Measurements from ENCODE around the gene SLC4A4.

Gene SLC4A4

DNA sequence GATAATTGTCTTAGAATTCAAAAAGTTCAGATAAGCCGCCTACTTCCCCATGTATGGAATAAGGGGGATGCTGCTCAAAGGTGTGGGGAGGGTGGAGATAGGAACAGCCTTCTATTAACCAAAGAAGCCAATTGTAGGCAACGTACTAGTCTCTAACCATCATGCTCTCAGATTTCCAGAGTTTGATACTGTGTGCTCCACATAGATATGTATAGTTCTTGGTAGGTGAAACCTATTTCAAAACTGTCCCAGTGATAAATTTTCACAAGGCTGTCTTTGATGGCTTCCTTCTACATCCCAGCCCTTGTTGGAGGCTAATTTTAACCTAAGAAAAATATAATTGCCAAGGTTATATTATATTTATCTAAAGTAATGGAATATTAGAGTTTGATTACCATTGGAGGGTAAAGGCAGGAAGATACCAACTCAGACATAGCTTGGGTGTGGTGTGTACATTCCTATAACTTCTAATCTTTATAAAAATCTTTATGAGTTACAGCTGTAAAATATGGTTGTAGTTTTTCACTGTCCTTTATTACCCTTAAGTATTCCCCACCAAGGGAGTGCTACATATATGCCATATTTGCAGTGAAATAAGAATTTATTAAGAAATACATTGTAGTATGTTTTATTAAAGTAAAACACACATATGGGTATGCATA lies 87.7 kb downstream of the SLC4A4 start:
- no peak for DNase-seq

GRCh38 chr4:71429106-71429505 lies 90.3 kb downstream of the SLC4A4 start:
- no peak for DNase-seq

DNA sequence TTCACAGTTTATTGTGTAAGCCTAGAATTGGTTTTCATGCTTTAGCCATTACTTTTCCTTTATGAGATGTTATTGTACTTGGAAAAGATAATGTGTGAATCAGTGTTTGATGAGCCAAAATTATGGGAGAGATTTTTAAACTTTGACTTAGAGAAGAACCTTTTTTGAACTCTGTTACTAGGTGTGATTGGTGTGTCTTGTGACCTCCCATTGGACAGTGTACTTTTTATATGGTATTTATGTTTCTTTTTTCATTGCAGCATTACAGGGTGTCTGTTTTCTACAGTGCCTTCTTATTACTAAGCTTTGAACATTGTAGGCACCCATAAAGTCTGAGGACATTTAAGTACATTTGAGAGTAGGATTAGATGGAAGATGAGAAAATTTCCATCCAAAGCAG lies 91.1 kb downstream of the SLC4A4 start:
- DNase-seq = no peak

DNA sequence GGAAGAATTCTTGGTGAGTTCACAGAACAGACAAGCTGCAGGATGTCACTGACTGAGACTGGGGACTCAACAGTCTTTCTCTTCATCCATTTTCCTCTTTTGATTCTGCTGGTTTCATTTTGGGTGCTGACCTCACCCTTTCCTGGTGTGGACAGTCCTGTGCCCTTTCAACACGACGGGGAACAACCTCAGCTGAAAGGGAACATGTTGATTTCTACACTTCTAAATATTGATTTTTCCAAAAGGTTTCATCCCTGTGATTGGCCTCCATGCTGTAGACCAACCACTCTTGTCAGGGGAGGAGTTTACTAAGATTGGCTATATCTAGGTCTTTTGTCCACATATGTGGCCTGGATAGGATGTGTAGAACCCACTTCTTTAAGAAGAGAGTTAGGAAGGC lies 91.8 kb downstream of the SLC4A4 start:
- no peak for DNase-seq

DNA sequence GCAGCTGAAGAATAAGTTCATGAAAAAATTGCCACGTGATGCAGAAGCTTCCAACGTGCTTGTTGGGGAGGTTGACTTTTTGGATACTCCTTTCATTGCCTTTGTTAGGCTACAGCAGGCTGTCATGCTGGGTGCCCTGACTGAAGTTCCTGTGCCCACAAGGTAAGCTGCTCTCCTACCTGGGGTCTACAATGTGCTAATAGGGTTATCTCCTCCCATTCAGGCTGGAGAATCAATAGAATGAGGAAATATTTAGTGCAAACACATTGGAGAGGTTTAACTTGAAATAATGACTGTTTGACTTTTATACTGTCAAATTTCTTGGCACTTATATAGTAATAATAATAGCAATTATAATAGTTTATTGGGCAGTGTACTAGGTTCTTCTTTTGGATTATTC lies 101.8 kb downstream of the SLC4A4 start:
- DNase-seq = no peak

DNA sequence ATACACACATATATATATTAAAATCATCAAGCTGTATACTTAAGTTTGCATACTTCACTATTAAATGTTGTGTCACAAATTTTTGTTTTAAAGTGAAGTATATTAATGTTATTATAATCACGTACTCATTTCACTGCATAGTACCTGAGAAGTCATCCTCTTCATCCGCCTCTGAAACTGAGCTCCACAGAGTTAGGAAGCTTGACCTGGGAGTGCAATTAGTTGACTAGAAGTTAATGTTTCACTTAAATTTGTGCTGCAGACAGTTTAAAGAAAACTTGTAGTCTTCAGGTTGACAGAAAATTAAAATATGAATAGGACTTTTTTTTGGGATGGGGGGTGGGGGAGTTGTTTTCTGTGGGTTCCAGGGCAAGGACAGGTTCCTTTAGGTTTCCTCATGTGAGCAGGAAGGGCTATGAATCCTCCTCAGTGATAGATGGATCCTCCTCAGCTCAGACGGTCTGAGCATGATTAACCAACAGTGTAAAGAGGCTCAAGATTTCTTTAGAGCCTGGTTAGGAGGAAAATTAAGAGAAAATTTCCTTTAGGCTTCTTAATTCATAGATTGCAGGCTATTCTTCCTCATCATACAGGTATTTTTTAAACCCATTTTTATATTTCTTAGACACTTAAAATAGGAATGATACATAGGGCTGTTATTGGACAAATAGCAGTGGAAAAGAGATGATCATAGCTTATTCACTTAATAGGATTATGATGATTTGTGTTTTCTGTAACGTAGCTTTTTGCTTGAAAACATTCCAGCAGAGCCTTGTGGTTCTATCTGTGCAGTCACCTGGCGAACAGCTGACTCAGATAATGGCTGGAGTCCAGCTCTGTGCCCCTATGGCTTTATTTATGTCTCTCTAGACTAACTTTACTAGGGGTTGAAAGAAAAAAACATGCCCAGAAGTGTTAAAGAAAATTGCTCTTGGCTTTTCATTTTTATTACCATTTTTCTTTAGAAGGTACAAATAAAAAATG lies 102.7 kb downstream of the SLC4A4 start:
- DNase-seq = peak; percentile 25

DNA sequence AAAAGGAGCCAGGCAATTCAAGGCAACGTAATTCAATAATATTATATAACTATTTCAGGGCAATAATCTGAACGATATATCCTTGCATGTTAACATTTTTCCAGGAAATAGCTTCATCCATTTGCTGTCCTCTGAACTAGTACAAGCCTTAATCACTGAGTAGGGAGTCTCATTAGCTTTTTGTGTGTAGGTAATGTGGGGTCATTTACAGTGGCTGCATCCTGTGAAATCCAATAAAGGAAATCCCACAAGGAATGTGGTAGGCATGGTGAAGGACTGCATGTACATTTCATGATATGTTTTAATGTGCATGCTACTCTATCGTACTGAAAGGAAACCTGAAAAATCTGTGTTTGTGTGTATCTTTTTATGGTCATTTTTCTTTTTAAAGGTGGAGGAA lies 103.5 kb downstream of the SLC4A4 start:
- DNase-seq = no peak

DNA sequence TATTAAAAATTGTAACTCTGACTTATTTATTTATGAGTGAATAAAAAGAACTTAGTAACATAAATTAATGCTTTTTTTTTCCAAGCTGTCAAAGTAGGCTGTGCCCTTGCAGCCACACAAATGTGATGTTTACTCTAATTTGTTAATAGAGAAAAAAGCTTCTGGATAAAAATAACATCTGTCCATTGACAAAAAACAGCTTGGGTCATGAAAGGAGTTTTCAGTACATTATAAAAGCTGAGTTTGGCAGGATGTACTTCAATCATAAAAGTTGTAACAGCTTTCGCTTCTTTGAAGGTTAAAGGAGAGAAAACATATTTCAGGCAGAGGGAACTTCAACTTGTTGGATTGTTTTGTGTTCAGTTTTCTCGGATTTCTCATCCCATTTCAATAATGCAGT lies 105.6 kb downstream of the SLC4A4 start:
- no peak for DNase-seq

DNA sequence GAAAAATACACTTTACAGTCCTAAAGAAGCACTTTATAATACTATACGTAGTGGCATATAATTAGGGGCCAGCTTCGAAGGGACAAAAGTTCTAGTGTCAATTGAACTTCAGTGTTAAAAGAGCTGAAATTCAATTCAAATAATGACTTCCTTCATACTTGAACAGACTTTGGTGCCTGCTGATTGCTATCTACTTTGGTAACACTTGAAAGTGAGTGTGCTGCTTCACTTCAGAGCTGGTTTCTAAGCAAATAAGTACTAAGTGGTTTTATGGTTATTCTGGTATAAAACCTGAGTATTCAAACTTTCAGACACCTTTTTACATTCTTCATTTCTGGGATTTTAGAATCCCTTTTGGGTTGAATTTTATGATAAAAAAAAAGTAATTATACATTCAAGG lies 107.0 kb downstream of the SLC4A4 start:
- DNase-seq = no peak

GRCh38 chr4:71446479-71447081 lies 107.8 kb downstream of the SLC4A4 start:
- DNase-seq = no peak

DNA sequence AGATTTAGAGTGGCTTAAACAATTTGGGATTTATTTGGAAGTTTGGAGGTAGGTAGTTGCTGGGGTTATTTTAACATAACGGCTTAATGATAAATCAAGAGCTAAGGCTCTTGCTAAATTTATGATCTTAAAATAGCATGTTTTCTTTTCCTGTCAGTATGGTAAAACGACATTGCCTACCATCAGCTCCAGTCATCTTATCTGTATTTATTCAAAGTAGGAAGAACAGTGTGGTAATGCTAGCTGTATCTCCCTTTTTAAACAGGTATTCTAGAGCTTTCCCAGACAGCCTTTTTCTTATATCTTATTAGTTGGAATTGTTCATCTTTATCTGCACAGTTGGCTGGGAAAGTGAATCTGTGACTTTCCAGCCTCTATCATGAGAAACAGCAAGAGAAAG lies 110.2 kb downstream of the SLC4A4 start:
- no peak for DNase-seq

DNA sequence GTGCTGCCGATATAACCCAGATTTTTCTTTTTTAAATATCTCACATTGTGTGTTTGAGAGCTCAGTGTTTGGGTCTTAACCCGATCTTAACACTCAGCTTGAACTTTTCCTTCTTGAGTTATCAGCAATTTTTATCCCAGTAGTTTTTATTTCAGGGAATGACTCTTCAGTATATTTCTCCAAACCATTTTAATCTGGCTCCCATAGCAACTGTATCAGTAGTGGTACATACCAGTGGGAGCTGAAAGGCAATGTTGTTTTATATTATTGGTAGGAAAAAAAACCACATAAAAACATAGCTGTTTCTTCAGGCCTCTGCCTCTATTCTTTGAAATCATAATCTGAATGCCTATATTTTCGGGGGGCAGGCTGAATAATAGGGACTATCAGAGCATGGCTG lies 111.1 kb downstream of the SLC4A4 start:
- no peak for DNase-seq

GRCh38 chr4:71453531-71453930 lies 114.7 kb downstream of the SLC4A4 start:
- no peak for DNase-seq

- peak; percentile 83 for DNase-seq
Observed at GRCh38 chr4:71456841-71457240, 118.0 kb downstream of the SLC4A4 start.

DNA sequence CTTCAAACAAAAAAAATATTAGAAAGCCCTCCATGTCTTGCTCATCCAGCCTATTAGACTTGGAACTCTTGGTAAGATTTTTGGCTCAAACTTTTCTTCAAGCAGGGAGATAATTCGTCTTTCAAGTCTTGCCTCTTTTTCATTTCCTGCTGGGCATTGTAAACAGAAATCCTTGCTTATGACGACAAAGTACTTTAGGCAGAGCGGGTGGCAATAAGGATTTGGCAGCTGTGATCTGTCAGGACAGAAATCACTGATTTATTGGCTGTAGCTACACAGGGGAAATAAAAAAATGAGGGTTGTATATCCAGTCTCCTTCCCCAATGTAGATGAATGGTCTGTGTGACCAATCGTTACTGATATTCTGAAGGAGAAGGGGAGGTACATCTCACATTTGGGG lies 121.6 kb downstream of the SLC4A4 start:
- no peak for DNase-seq

- no peak for DNase-seq
Observed at GRCh38 chr4:71461422-71461821, 122.6 kb downstream of the SLC4A4 start.

DNA sequence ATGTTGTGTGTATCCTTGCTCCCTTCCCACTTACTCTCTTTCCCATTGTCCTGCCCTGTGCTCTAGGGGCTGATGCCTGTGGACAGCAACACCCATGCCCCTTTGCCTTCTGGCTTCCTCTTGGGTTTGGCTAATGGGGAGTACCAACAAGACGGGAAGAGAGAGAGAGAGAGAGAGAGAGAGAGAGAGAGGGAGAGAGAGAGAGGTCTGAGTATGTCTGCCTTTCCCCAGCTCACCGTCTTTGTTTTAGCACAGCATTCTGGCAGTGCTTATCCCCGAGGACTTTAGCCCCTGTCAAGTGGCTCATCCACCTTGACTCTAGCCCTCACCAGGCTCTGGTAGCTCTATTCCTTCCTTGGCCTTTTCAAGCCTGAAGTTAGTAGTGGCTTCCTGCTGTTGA lies 128.0 kb downstream of the SLC4A4 start:
- DNase-seq = no peak

DNA sequence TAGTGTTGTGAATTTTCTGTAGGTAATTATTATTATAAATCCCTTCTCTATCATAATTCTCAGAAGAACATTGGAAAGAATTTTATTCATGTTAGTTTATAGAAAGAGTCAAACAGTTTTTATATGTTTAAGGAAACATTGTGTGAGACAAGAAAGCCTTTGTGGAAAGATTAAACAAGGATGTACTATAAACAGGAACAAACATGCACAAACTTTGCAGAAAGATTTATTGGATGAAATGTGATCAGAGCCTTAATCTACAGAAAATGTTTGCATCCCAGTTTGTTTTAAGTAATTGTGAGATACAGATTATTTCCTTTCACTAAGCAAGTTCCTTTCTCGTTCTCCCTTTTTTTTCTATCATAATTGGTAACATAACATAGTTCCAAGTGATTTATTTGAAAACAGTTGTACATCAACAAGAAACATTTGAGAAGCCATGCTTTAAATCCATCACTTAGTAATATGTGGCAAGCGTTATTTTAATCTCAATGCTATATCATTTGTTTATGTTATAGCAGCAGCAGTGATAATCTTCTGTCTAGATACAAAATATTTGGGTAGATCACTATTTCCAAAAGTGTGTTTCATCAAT lies 129.4 kb downstream of the SLC4A4 start:
- no peak for DNase-seq

- no peak for DNase-seq
Observed at GRCh38 chr4:71469541-71469940, 130.7 kb downstream of the SLC4A4 start.

- no peak for DNase-seq
Observed at GRCh38 chr4:71470524-71470923, 131.7 kb downstream of the SLC4A4 start.

- DNase-seq = peak; percentile 85
Observed at GRCh38 chr4:71472946-71473345, 134.1 kb downstream of the SLC4A4 start.

DNA sequence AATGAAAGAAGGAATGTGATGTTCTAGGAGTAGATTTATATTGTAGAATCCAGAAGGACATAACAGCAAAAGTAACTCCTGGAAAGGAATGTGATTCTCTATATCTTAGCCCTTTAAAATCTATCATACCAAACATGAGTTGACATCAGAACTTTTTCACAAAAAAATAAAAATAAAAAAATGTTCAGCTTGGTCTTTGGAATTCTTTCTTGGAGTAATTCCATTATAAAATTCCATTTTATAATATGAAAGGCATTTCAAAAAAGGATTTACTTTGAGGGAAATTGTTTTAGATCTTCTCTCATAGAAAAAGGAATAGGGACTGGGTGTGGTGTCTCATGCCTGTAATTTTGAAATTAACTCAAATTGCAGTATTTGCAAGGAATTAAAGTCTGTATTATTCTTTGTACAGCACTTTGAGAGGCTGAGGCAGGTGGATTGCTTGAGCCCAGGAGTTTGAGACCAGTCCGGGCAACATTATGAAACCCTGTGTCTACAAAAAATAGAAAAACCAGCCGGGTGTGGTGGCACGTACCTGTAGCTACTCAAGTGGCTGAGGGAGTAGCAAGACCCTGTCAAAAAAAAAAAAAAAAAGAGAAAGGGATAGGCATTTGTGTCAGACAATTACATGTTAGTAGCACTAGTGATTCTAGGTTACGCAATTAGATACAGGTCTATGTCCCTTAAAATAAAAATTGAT lies 134.9 kb downstream of the SLC4A4 start:
- no peak for DNase-seq

DNA sequence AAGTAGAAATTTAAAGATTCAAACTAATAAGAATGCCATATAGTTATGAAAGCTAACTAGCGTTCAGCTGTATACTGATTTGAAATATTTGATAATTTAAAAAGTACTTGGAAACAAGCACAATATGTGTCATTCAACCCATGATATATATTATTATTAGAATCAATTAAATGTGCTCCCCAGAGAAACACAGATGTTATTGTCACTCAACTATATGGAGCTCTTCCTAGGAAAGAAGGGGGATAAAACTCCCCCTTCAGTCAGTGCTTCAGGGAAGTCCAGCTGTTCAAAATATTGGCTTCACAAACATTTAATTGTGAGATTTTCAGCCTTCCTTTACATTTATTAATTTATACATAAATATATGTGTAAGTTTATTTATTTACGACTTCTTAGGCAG lies 135.9 kb downstream of the SLC4A4 start:
- DNase-seq = no peak
